Epithelial cell of esophagus (primary cell): ENCODE results near the gene CTSA.

Experiments
- DNase-seq: peaks from one replicate; pipeline ENCODE4 v3.0.0; 2010; ENCODE audit warnings: low read depth
- H3K4me3 ChIP-seq: 2 replicates; pipeline ENCODE4 v1.5.1; 2011; ENCODE audit warnings: mild to moderate bottlenecking, low read length, control low read depth
- CTCF ChIP-seq: IDR thresholded peaks from 2 replicates; pipeline ENCODE4 v1.5.1; 2011; ENCODE audit warnings: low read depth, mild to moderate bottlenecking, low read length, control low read depth, inconsistent platforms; ENCODE audit not compliant: insufficient read depth; ENCODE audit errors: missing control alignments

Gene CTSA

GRCh38 chr20:45878076-45878761 is 12.9 kb upstream of the CTSA start:
- no peak for TF ChIP-seq CTCF
- no peak overlapping the region for H3K4me3 ChIP-seq
- no peak for DNase-seq

- peak; percentile 99 for DNase-seq
- peak within 1 kb of the TSS; percentile 100 for H3K4me3 ChIP-seq
- TF ChIP-seq CTCF = no peak
Observed at GRCh38 chr20:45880988-45881788, 9.9 kb upstream of the CTSA start, which contains the start of gene ZSWIM1. TSS of gene ZSWIM1 (plus strand) at chr20:45881227. CDS start at chr20:45882593, 1,366 bp downstream.

DNA sequence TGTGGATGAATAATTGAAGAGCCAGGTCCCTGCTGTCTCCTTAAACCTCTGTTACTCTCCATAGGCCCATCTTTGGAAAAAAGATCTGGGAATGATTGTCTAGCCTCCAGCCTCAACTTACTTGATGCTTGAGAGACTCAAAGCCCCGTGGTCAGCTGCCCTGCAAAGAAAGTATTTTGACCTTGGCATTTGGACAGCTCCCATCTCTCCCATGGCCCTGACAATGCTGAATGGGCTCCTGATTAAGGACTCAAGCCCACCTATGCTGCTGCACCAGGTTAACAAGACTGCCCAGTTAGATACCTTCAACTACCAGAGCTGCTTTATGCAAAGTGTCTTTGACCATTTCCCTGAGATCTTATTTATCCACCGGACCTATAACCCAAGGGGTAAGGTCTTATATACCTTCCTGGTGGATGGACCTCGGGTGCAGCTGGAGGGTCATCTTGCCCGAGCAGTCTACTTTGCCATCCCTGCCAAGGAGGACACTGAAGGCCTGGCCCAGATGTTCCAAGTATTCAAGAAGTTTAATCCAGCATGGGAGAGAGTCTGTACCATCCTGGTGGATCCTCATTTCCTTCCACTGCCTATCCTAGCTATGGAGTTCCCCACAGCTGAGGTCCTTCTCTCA is 8.6 kb upstream of the CTSA start:
- no peak for TF ChIP-seq CTCF
- H3K4me3 ChIP-seq = no peak overlapping the region
- DNase-seq = no peak

GRCh38 chr20:45883100-45883469 is 8.1 kb upstream of the CTSA start:
- no peak for TF ChIP-seq CTCF
- no peak overlapping the region for H3K4me3 ChIP-seq
- DNase-seq = no peak

DNA sequence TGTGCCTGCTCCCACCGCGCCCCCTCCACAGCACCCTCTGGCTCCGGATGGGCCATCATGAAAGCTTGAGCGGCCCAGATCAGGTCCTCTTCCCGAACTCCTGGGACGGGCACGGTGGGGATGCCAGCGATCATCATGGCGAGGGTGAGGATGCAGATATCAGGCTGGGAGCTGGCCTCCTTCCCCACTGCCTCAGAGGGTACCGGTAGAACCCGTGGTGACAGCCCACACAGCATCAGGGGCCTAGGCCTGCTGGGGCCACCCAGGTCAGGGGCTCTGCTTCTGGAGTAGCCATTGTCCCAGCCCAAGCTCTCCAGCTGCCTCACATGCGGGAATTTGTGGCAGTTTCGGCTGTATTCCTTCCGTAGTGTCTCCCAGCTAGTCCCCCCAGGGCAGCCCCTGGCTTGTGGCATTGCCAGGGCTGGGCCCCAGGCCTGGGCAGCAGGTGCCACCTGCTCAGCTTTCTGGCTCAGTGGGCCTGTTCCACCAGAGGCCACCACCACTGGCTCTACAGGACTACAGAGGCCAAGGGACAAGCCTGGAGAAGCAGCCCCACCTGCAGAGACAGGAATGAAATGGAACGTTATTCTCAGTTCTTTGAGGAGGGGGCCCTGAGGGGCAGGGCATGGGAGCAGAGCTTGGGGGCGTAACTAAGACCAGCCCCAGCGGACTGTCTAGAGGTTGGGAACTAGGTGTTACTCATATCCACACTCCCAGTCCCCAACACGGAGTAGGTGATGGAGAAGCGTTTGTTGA is 4.4 kb upstream of the CTSA start:
- H3K4me3 ChIP-seq = no peak overlapping the region
- no peak for DNase-seq
- TF ChIP-seq CTCF = no peak

- H3K4me3 ChIP-seq = no peak within 1 kb of the TSS
- no peak for DNase-seq
- TF ChIP-seq CTCF = no peak
Observed at GRCh38 chr20:45887346-45887715, 3.8 kb upstream of the CTSA start, which contains the start of gene SPATA25. TSS of gene SPATA25 (minus strand) at chr20:45887622. CDS start at chr20:45887590, 32 bp downstream.
